ENCODE results near the gene DLGAP5.

DLGAP5 gene

GRCh38 chr14:55207832-55208231 is 16.4 kb upstream of the DLGAP5 start:
- no peak for DNase-seq (ENCODE audit: low read depth)
- H3K4me3 ChIP-seq (ENCODE audit: low read depth, low read length), result no peak overlapping the region
- TF ChIP-seq MAX (IDR thresholded peaks at IDR 0.05; ENCODE audit: low read depth, low read length), result no peak
- TF ChIP-seq, protein P1, sequence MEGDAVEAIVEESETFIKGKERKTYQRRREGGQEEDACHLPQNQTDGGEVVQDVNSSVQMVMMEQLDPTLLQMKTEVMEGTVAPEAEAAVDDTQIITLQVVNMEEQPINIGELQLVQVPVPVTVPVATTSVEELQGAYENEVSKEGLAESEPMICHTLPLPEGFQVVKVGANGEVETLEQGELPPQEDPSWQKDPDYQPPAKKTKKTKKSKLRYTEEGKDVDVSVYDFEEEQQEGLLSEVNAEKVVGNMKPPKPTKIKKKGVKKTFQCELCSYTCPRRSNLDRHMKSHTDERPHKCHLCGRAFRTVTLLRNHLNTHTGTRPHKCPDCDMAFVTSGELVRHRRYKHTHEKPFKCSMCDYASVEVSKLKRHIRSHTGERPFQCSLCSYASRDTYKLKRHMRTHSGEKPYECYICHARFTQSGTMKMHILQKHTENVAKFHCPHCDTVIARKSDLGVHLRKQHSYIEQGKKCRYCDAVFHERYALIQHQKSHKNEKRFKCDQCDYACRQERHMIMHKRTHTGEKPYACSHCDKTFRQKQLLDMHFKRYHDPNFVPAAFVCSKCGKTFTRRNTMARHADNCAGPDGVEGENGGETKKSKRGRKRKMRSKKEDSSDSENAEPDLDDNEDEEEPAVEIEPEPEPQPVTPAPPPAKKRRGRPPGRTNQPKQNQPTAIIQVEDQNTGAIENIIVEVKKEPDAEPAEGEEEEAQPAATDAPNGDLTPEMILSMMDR (IDR thresholded peaks at IDR 0.05; ENCODE audit: low read depth, low read length), result no peak
- TF ChIP-seq POLR2A (IDR thresholded peaks at IDR 0.05; ENCODE audit: extremely low read depth, insufficient read length), result no peak
- no peak for TF ChIP-seq MYC (IDR thresholded peaks at IDR 0.05; ENCODE audit: low read depth, low read length)

- no peak for DNase-seq (ENCODE audit: low read depth)
- TF ChIP-seq, protein P1 (IDR thresholded peaks at IDR 0.05; ENCODE audit: low read depth, low read length), result no peak
- TF ChIP-seq POLR2A (IDR thresholded peaks at IDR 0.05; ENCODE audit: extremely low read depth, insufficient read length) (no peak), MAX (IDR thresholded peaks at IDR 0.05; ENCODE audit: low read depth, low read length) (no peak), MYC (IDR thresholded peaks at IDR 0.05; ENCODE audit: low read depth, low read length) (no peak)
- H3K4me3 ChIP-seq (ENCODE audit: low read depth, low read length), result no peak overlapping the region
These were observed 14.8 kb upstream of the DLGAP5 start for GRCh38 chr14:55206175-55206693.

DNA sequence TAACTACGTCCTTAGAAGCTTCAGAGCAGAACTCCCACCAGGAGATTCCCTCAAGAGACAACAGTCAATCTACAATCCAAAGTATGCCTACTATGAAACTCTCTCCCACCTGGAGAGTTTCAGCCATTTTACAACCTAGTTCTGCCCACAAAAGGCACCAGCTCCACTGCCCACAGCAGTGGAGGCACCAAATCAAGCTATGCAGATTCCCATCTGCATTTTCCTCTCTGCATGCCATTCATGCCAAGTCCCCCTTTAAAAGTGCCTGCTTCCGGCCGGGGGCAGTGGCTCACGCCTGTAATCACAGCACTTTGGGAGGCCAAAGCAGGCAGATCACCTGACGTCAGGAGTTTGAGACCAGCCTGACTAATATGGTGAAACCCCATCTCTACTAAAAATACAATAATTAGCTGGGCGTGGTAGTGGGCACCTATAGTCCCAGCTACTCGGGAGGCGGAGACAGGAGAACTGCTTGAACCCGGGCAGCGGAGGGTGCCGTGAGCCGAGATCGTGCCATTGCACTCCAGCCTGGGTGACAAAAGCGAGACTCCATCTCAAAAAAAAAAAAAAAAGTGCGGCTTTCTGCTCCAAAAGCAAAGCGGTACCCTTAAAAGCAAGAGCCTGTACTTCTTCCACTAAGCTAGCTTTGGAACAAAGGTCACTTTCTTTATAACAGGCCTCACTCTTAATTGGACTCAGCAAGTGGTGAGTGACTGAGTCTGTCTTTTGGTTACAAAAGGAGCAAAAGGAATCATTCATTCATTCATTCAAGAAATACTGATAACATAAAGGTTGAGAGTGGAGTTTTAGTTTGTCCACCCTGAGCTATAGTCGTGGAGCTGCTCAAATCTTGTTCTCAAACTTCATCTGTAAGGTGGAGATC is 10.1 kb upstream of the DLGAP5 start:
- no peak for DNase-seq (ENCODE audit: low read depth)
- no peak for TF ChIP-seq POLR2A (IDR thresholded peaks at IDR 0.05; ENCODE audit: extremely low read depth, insufficient read length)
- H3K4me3 ChIP-seq (ENCODE audit: low read depth, low read length), result no peak overlapping the region

DNA sequence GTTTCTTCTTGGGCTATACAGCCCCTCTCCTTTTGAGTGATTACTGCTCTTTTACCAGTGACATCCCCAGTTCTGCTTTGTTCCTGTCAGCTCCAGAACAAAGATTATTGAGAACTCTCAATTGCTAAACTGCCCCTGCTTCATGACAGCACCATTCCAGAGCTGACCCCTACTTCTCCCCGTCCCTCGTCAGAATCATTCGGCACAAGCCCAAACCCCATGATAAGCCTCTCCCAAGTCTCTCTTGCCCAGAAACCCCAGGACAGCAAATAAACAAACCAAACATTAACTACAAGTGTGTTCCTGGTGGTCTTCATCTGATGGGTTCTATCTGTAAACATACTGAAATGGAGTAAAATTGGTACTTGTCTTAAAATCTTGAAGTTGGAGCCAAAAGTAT is 9.3 kb upstream of the DLGAP5 start:
- no peak overlapping the region for H3K4me3 ChIP-seq (ENCODE audit: low read depth, low read length)

DNA sequence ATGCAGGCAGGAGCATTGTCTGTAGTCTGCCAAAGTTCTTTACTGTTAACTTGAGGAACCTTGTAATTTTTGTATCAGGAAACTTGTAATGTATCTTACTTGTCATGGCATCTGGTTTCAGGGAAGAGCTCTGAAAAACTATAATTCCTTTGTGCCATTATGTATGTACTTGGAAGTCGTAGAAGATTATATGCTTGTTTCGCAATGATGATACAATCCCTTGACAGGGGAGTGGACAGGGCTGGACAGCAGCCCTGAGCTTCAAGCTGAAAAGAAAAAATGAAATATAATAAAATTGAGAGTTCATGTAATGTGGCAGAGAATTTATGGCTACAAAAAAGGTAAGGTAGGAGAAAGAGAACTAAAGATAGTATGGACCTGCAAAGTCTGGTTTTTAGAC is 7.4 kb upstream of the DLGAP5 start:
- no peak for DNase-seq (ENCODE audit: low read depth)
- H3K4me3 ChIP-seq (ENCODE audit: low read depth, low read length), result no peak overlapping the region
- TF ChIP-seq, protein P1 (IDR thresholded peaks at IDR 0.05; ENCODE audit: low read depth, low read length), result no peak
- TF ChIP-seq MYC (IDR thresholded peaks at IDR 0.05; ENCODE audit: low read depth, low read length) (no peak), MAX (IDR thresholded peaks at IDR 0.05; ENCODE audit: low read depth, low read length) (no peak), POLR2A (IDR thresholded peaks at IDR 0.05; ENCODE audit: extremely low read depth, insufficient read length) (no peak)

More for the DNA sequence above, 9.3 kb upstream of the DLGAP5 start:
- DNase-seq (ENCODE audit: low read depth), result no peak
- no peak for TF ChIP-seq POLR2A (IDR thresholded peaks at IDR 0.05; ENCODE audit: extremely low read depth, insufficient read length)
- TF ChIP-seq, protein P1 (IDR thresholded peaks at IDR 0.05; ENCODE audit: low read depth, low read length), result no peak
- TF ChIP-seq MAX (IDR thresholded peaks at IDR 0.05; ENCODE audit: low read depth, low read length), result no peak
- no peak for TF ChIP-seq MYC (IDR thresholded peaks at IDR 0.05; ENCODE audit: low read depth, low read length)

DNA sequence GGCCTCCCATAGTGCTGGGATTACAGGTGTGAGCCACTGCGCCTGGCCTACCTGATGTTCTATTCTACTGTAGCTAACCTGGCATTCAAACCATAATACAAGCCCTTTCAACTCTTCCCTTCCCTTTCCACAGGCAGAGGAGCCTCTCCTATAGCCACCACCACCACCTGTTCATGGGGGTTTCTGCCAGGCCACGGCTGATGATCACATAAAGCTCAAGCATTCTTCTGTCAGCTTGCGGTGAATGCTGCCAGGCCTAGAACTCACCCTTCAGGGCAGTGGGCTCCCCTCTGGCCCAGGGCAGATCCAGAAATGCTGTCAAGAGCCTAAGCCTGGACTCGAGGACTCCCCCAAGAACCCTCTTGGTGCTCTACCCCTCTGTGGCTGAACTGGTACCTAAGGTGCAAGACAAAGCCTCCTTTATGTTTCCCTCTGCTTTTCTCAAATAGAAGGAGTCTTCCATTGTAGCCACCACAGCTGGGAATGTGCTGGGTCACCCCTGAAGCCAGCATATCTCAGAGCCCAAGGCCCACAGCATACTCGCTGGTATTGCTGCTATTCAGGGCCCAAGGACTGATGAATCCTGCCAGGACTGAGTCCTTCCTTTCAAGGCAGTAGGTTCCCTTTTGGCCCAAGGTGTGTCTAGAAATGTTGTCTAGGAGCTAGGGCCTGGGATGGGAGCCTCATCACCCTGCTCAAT is 3.4 kb upstream of the DLGAP5 start:
- DNase-seq (ENCODE audit: low read depth), result no peak
- no peak for TF ChIP-seq POLR2A (IDR thresholded peaks at IDR 0.05; ENCODE audit: extremely low read depth, insufficient read length)
- TF ChIP-seq, protein P1 (IDR thresholded peaks at IDR 0.05; ENCODE audit: low read depth, low read length), result no peak
- TF ChIP-seq MYC (IDR thresholded peaks at IDR 0.05; ENCODE audit: low read depth, low read length), result no peak
- TF ChIP-seq MAX (IDR thresholded peaks at IDR 0.05; ENCODE audit: low read depth, low read length), result no peak

More for the DNA sequence above, 3.4 kb upstream of the DLGAP5 start:
- no peak overlapping the region for H3K4me3 ChIP-seq (ENCODE audit: low read depth, low read length)
